Mesenchymal stem cell (in vitro differentiated cells and primary cell): Measurements from ENCODE around the gene ACE.
"Not testable (repeated sequence)": the region's sequence is repeated elsewhere in the genome, so short reads cannot be mapped to it uniquely, and the experiment has no call there.

Source experiments
- DNase-seq: peaks from one replicate; pipeline ENCODE4 v3.0.0-alpha.2; 2013
- H2AFZ ChIP-seq: one replicate; pipeline ENCODE4 v1.6.1; 2013; ENCODE audit warnings: low read depth, mild to moderate bottlenecking, control low read depth, inconsistent platforms, low read length, moderate library complexity
- H2AK5ac ChIP-seq: 2 replicates; pipeline ENCODE4 v1.6.1; 2013; ENCODE audit warnings: low read length, moderate library complexity, mild to moderate bottlenecking, inconsistent platforms; ENCODE audit not compliant: severe bottlenecking
- H2BK120ac ChIP-seq: one replicate; pipeline ENCODE4 v1.6.1; 2013; ENCODE audit warnings: low read depth, mild to moderate bottlenecking, inconsistent platforms, low read length, moderate library complexity
- H2BK12ac ChIP-seq, 2 experiments: one replicate each; pipeline ENCODE4 v1.6.1; 2013; ENCODE audit warnings: inconsistent platforms in 2 of 2, low read length in 2 of 2, mild to moderate bottlenecking in 2 of 2, moderate library complexity in 2 of 2, control low read depth in 1 of 2
- H2BK15ac ChIP-seq: one replicate; pipeline ENCODE4 v1.6.1; 2013; ENCODE audit warnings: mild to moderate bottlenecking, low read depth, inconsistent platforms; ENCODE audit not compliant: poor library complexity, severe bottlenecking
- H2BK5ac ChIP-seq: 2 replicates; pipeline ENCODE4 v1.6.1; 2013; ENCODE audit warnings: low read depth, mild to moderate bottlenecking, low read length, control low read depth, inconsistent platforms; ENCODE audit not compliant: poor library complexity, severe bottlenecking
- H3K14ac ChIP-seq, 2 experiments: one replicate each; pipeline ENCODE4 v1.6.1; 2013; ENCODE audit warnings: inconsistent platforms in 2 of 2, low read length in 2 of 2, control low read depth in 1 of 2, mild to moderate bottlenecking in 1 of 2, moderate library complexity in 1 of 2
- H3K18ac ChIP-seq, 2 experiments: one replicate each; pipeline ENCODE4 v1.6.1; 2013; ENCODE audit warnings: inconsistent platforms in 2 of 2, low read length in 2 of 2, control low read depth in 1 of 2, low read depth in 1 of 2, mild to moderate bottlenecking in 1 of 2
- H3K23ac ChIP-seq, 2 experiments: one replicate each; pipeline ENCODE4 v1.6.1; 2013; ENCODE audit warnings: inconsistent platforms in 2 of 2, low read length in 2 of 2, mild to moderate bottlenecking in 2 of 2, moderate library complexity in 2 of 2, control low read depth in 1 of 2
- H3K27ac ChIP-seq: 2 replicates; pipeline ENCODE4 v1.5.1; 2013; ENCODE audit warnings: mild to moderate bottlenecking, moderate library complexity, low read length, control low read depth, inconsistent platforms; ENCODE audit not compliant: poor library complexity, severe bottlenecking
- H3K27me3 ChIP-seq, 2 experiments: 2 replicates each; pipeline versions ENCODE4 v1.6.1 to v1.7.0; 2013; ENCODE audit warnings: low read length in 2 of 2, mild to moderate bottlenecking in 2 of 2, moderate library complexity in 2 of 2, control low read depth in 1 of 2, inconsistent platforms in 1 of 2; ENCODE audit not compliant: control insufficient read depth in 1 of 2, insufficient read depth in 1 of 2
- H3K36me3 ChIP-seq, 2 experiments: 2 replicates each; pipeline versions ENCODE4 v1.6.1 to v1.7.0; 2013; ENCODE audit warnings: low read length in 2 of 2, control low read depth in 1 of 2, inconsistent platforms in 1 of 2, low read depth in 1 of 2, mild to moderate bottlenecking in 1 of 2; ENCODE audit not compliant: insufficient read depth in 2 of 2, control insufficient read depth in 1 of 2
- H3K4ac ChIP-seq, 2 experiments: one replicate each; pipeline ENCODE4 v1.6.1; 2013; ENCODE audit warnings: inconsistent platforms in 2 of 2, low read length in 2 of 2, mild to moderate bottlenecking in 2 of 2, moderate library complexity in 2 of 2, control low read depth in 1 of 2, low read depth in 1 of 2
- H3K4me1 ChIP-seq: 2 replicates; pipeline ENCODE4 v1.6.1; 2013; ENCODE audit warnings: low read depth, low read length, control low read depth; ENCODE audit not compliant: control insufficient read depth, insufficient read depth
- H3K4me2 ChIP-seq: 2 replicates; pipeline ENCODE4 v1.6.1; 2013; ENCODE audit warnings: low read length, mild to moderate bottlenecking, inconsistent platforms; ENCODE audit not compliant: poor library complexity, severe bottlenecking
- H3K4me3 ChIP-seq, 2 experiments: 2 replicates each; pipeline versions ENCODE4 v1.5.1 to v1.7.0; 2013; ENCODE audit warnings: low read length in 2 of 2, mild to moderate bottlenecking in 2 of 2, control low read depth in 1 of 2, low read depth in 1 of 2; ENCODE audit not compliant: insufficient read depth in 1 of 2
- H3K79me1 ChIP-seq: replicated peaks from 2 replicates; pipeline ENCODE4 v1.6.1; 2013; ENCODE audit warnings: mild to moderate bottlenecking, control low read depth, low read length, inconsistent platforms; ENCODE audit not compliant: poor library complexity, severe bottlenecking
- H3K9ac ChIP-seq: 2 replicates; pipeline ENCODE4 v1.7.0; 2013; ENCODE audit warnings: mild to moderate bottlenecking, low read length, moderate library complexity
- H3K9me3 ChIP-seq: 2 replicates; pipeline ENCODE4 v1.7.0; 2013; ENCODE audit warnings: mild to moderate bottlenecking, low read length; ENCODE audit not compliant: control insufficient read depth
- H4K8ac ChIP-seq: one replicate; pipeline ENCODE4 v1.6.1; 2013; ENCODE audit warnings: inconsistent platforms, mild to moderate bottlenecking, low read length, moderate library complexity
- H4K91ac ChIP-seq: one replicate; pipeline ENCODE4 v1.6.1; 2013; ENCODE audit warnings: mild to moderate bottlenecking, low read length, inconsistent platforms
- WGBS: methylation state at CpG from one replicate; pipeline ENCODE4 v1.1.7; 2013; ENCODE audit warnings: mixed read lengths; 5-methylcytosine and 5-hydroxymethylcytosine counted together

The ACE gene

DNA sequence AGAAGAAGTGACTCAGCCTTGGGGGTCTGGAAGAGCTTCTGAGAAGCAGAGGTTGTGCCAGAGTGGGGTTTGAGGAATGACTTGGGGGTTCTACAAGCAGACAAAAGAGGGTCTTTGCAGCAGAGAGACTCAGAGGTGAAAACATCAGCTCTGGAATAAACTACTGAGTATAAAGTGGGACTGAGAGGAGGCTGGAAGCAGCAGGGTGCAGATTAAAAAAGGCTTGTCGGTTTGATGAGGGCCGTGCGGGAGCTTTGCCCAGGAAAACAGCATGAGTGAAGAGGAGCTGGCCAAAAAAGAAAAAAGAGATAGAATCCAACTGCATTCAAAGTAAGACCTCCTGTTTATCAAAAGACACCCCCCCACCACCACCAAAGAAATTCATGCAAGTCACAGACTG is 13.1 kb upstream of the ACE start:
- Histone ChIP-seq H3K18ac (no peak overlapping the region), H3K9me3 (no peaks in the 10 kb centered on the region)

GRCh38 chr17:63464691-63465236 is 12.1 kb upstream of the ACE start:
- Histone ChIP-seq H2BK12ac (no peak overlapping the region), H3K4ac (no peak overlapping the region), H4K8ac (no peak overlapping the region), H4K91ac (no peak overlapping the region), H3K18ac (no peak overlapping the region), H2AK5ac (no peak overlapping the region), H3K9ac (no peak overlapping the region), H3K4me3 (no peak overlapping the region), H2AFZ (no peak overlapping the region), H3K79me1 (no peaks in the 10 kb centered on the region), H3K27ac (no peak overlapping the region), H3K9me3 (no peaks in the 10 kb centered on the region), H3K4me2 (no peak overlapping the region), H3K4me1 (no peaks in the 10 kb centered on the region), H3K23ac (no peak overlapping the region), H3K36me3 (no peaks in the 10 kb centered on the region), H2BK5ac (no peak overlapping the region), H2BK120ac (no peak overlapping the region), H2BK15ac (no peak overlapping the region), H3K27me3 (peaks cover 0 to 15% of the 10 kb centered on the region in 2 experiments), H3K14ac (no peak overlapping the region)
- WGBS: 92% methylated on average over 2 of the region's 4 CpGs
- DNase-seq: no peak

More for the DNA sequence above, 13.1 kb upstream of the ACE start:
- Histone ChIP-seq H3K36me3 (no peaks in the 10 kb centered on the region), H2AFZ (no peak overlapping the region), H4K8ac (no peak overlapping the region), H3K9ac (no peak overlapping the region), H3K79me1 (no peaks in the 10 kb centered on the region), H2BK5ac (no peak overlapping the region), H2BK12ac (no peak overlapping the region), H2BK15ac (no peak overlapping the region), H3K14ac (no peak overlapping the region), H3K23ac (no peak overlapping the region), H3K27ac (no peak overlapping the region), H4K91ac (no peak overlapping the region), H2AK5ac (no peak overlapping the region), H2BK120ac (no peak overlapping the region), H3K4ac (no peak overlapping the region), H3K4me1 (no peaks in the 10 kb centered on the region), H3K27me3 (peaks cover 0 to 15% of the 10 kb centered on the region in 2 experiments), H3K4me2 (no peak overlapping the region), H3K4me3 (no peak overlapping the region)
- WGBS: 63% methylated on average over 3 of the region's 3 CpGs
- DNase-seq: no peak

- H2BK15ac ChIP-seq, H3K4me3 ChIP-seq, H3K4ac ChIP-seq, H3K9ac ChIP-seq, H4K8ac ChIP-seq, H2BK120ac ChIP-seq, H2BK12ac ChIP-seq, H2AFZ ChIP-seq, H3K23ac ChIP-seq, H3K18ac ChIP-seq, H3K79me1 ChIP-seq, H3K4me2 ChIP-seq, H4K91ac ChIP-seq, H2AK5ac ChIP-seq, H3K14ac ChIP-seq, H3K27ac ChIP-seq, DNase-seq, H3K4me1 ChIP-seq, H2BK5ac ChIP-seq, H3K9me3 ChIP-seq, H3K36me3 ChIP-seq: not testable (repeated sequence)
- H3K27me3 ChIP-seq: peaks cover 8 to 27% of the 10 kb centered on the region in 2 experiments
- 88% methylated on average over 6 of the region's 6 CpGs for WGBS
Measured at GRCh38 chr17:63468099-63468498, 8.8 kb upstream of the ACE start.

- no peak overlapping the region for H2BK12ac ChIP-seq
- no peak overlapping the region for H2AK5ac ChIP-seq
- no peak overlapping the region for H3K4me2 ChIP-seq
- H3K14ac ChIP-seq: no peak overlapping the region
- H3K27me3 ChIP-seq: peaks cover 8 to 48% of the 10 kb centered on the region in 2 experiments
- no peak overlapping the region for H2BK5ac ChIP-seq
- H2BK15ac ChIP-seq: no peak overlapping the region
- no peak overlapping the region for H2AFZ ChIP-seq
- WGBS: 59% methylated on average over 1 of the region's 3 CpGs
- no peak overlapping the region for H4K8ac ChIP-seq
- H3K27ac ChIP-seq: no peak overlapping the region
- no peak for DNase-seq
- no peak overlapping the region for H3K4ac ChIP-seq
- H2BK120ac ChIP-seq: no peak overlapping the region
- H3K9me3 ChIP-seq: no peaks in the 10 kb centered on the region
- H4K91ac ChIP-seq: no peak overlapping the region
- peaks cover 30% of the 10 kb centered on the region for H3K4me1 ChIP-seq
- H3K18ac ChIP-seq: no peak overlapping the region
- no peak overlapping the region for H3K23ac ChIP-seq
- no peak overlapping the region for H3K9ac ChIP-seq
- no peak overlapping the region for H3K4me3 ChIP-seq
- H3K79me1 ChIP-seq: no peaks in the 10 kb centered on the region
- no peaks in the 10 kb centered on the region for H3K36me3 ChIP-seq
Measured at GRCh38 chr17:63474174-63474573, 2.7 kb upstream of the ACE start.
